CD4-positive, alpha-beta T cell (primary cell): Measurements from ENCODE around the gene NPPB. TPM values are rescaled to one million over a fixed set of nuclear protein-coding genes. Genes with fewer than 3 reads are reported as not detected.

Experiments
- ATAC-seq: fragments of 200-7000 bp; cut with Tn5 transposase; one replicate; pipeline ENCODE4 v1.10.0; 2022; ENCODE audit warnings: mild to moderate bottlenecking; ENCODE audit not compliant: poor library complexity
- CTCF ChIA-PET: fragments of 350-600 bp; sonication (Branson Sonifier 250); formaldehyde crosslinking; loops from one replicate; lab custom pipeline; 2021; ENCODE audit warnings: antibody characterized with exemption, inconsistent platforms; lab: Charles Lee
- POLR2A ChIA-PET: fragments of 350-600 bp; sonication (Branson Sonifier 250); formaldehyde crosslinking; loops from one replicate; lab custom pipeline; 2021; ENCODE audit warnings: antibody characterized with exemption, inconsistent platforms; lab: Charles Lee
- DNase-seq, 14 experiments: peaks; one replicate each; pipeline ENCODE4 v3.0.0-alpha.2; 2013 to 2020; ENCODE audit warnings: mixed read lengths in 2 of 14
- H3K27ac ChIP-seq, 2 donors: one replicate each; pipeline versions ENCODE4 v1.5.1 to v1.7.0; 2013; ENCODE audit warnings: low read length in 2 of 2, low read depth in 1 of 2, mild to moderate bottlenecking in 1 of 2
- H3K27me3 ChIP-seq, 2 experiments: 1 replicate in 1 of 2; 2 replicates in 1 of 2; pipeline versions ENCODE4 v1.6.1 to v1.7.0; 2013; ENCODE audit warnings: low read length in 2 of 2, control low read depth in 1 of 2, mild to moderate bottlenecking in 1 of 2, moderate library complexity in 1 of 2; ENCODE audit not compliant: insufficient read depth in 2 of 2, control insufficient read depth in 1 of 2
- H3K36me3 ChIP-seq: one replicate; pipeline ENCODE4 v1.6.1; 2013; ENCODE audit warnings: low read length, control low read depth; ENCODE audit not compliant: insufficient read depth
- H3K4me1 ChIP-seq: one replicate; pipeline ENCODE4 v1.6.1; 2013; ENCODE audit warnings: low read length, control low read depth; ENCODE audit not compliant: insufficient read depth
- H3K4me3 ChIP-seq: one replicate; pipeline ENCODE4 v1.5.1; 2013; ENCODE audit warnings: mild to moderate bottlenecking, low read length, moderate library complexity
- H3K9me3 ChIP-seq, 2 experiments: 1 replicate in 1 of 2; 2 replicates in 1 of 2; pipeline versions ENCODE4 v1.6.1 to v1.7.0; 2013; ENCODE audit warnings: low read length in 2 of 2, mild to moderate bottlenecking in 2 of 2, control low read depth in 1 of 2, moderate library complexity in 1 of 2; ENCODE audit not compliant: control insufficient read depth in 1 of 2, insufficient read depth in 1 of 2
- H3K27ac Mint-ChIP-seq: one replicate; pipeline ENCODE4 v1.8.0; 2020; ENCODE audit warnings: mixed read lengths
- H3K27me3 Mint-ChIP-seq: one replicate; pipeline ENCODE4 v1.8.0; 2021; ENCODE audit warnings: mixed read lengths
- H3K36me3 Mint-ChIP-seq: one replicate; pipeline ENCODE4 v1.8.0; 2021; ENCODE audit warnings: low read depth, mixed read lengths
- H3K4me1 Mint-ChIP-seq: one replicate; pipeline ENCODE4 v1.8.0; 2021; ENCODE audit warnings: low read depth, mixed read lengths
- H3K4me3 Mint-ChIP-seq: one replicate; pipeline ENCODE4 v1.8.0; 2020; ENCODE audit warnings: mild to moderate bottlenecking, mixed read lengths
- H3K9me3 Mint-ChIP-seq: one replicate; pipeline ENCODE4 v1.8.0; 2020; ENCODE audit warnings: mixed read lengths
- CTCF ChIP-seq: fragments of 200-600 bp; IDR thresholded peaks from one replicate; pipeline ENCODE4 v1.8.0; 2022; ENCODE audit warnings: antibody characterized with exemption, mild to moderate bottlenecking
- intact Hi-C, 2 experiments: fragments of 100-400 bp; cut with DNase I in 1 of 2; cut with micrococcal nuclease in 1 of 2; formaldehyde crosslinking; loops; one replicate each; pipeline versions ENCODE4 v1.15.1 to v1.9.0; 2023 to 2025; cut with DNase I, micrococcal nuclease
- total RNA-seq, 174 experiments: library from RNA in 2 of 174; stranded (reverse) in 2 of 174; gene quantifications; one replicate each; pipeline ENCODE4 v1.2.3 and lab custom pipeline; 2021 to 2026

The NPPB gene
- total RNA-seq, 2 experiments from 2014 or later: not detected

- Histone ChIP-seq H3K27ac (no peak overlapping the region), H3K36me3 (no peaks in the 10 kb centered on the region), H3K27me3 (peaks cover 4% of the 10 kb centered on the region in 2 experiments), H3K9me3 (peaks cover 0 to 5% of the 10 kb centered on the region in 2 experiments), H3K4me1 (no peaks in the 10 kb centered on the region), H3K4me3 (no peak overlapping the region)
- ATAC-seq: no peak
- Mint-ChIP-seq H3K9me3 (no peaks in the 10 kb centered on the region), H3K36me3 (no peaks in the 10 kb centered on the region), H3K4me1 (no peaks in the 10 kb centered on the region), H3K27ac (no peak overlapping the region), H3K27me3 (peaks cover 29% of the 10 kb centered on the region), H3K4me3 (no peak overlapping the region)
- DNase-seq: no peak
- ChIA-PET POLR2A (no interaction called here), CTCF (no interaction called here)
- intact Hi-C loops: no loop called here
- TF ChIP-seq CTCF: no peak
Observed at GRCh38 chr1:11874624-11875023, 15.9 kb upstream of the NPPB start.

- Mint-ChIP-seq H3K27ac (no peak overlapping the region), H3K27me3 (peaks cover 31% of the 10 kb centered on the region), H3K4me1 (no peaks in the 10 kb centered on the region), H3K9me3 (no peaks in the 10 kb centered on the region), H3K4me3 (no peak overlapping the region), H3K36me3 (no peaks in the 10 kb centered on the region)
- peaks cover 0 to 5% of the 10 kb centered on the region in 2 experiments for H3K9me3 ChIP-seq
- ChIA-PET CTCF (no interaction called here), POLR2A (no interaction called here)
- H3K27ac ChIP-seq: no peak overlapping the region
- ATAC-seq (no peak), DNase-seq (no peak)
- intact Hi-C loops: no loop called here
- no peaks in the 10 kb centered on the region for H3K36me3 ChIP-seq
- H3K4me3 ChIP-seq: no peak overlapping the region
- peaks cover 4% of the 10 kb centered on the region in 2 experiments for H3K27me3 ChIP-seq
- no peak for TF ChIP-seq CTCF
- H3K4me1 ChIP-seq: no peaks in the 10 kb centered on the region
Observed at GRCh38 chr1:11874258-11874562, 15.5 kb upstream of the NPPB start.

- DNase-seq: no peak
- Mint-ChIP-seq H3K4me3 (no peak overlapping the region), H3K4me1 (no peaks in the 10 kb centered on the region), H3K9me3 (no peaks in the 10 kb centered on the region), H3K36me3 (no peaks in the 10 kb centered on the region), H3K27ac (no peak overlapping the region), H3K27me3 (peaks cover 32% of the 10 kb centered on the region)
- Histone ChIP-seq H3K4me3 (no peak overlapping the region), H3K27ac (no peak overlapping the region), H3K27me3 (peaks cover 2 to 4% of the 10 kb centered on the region in 2 experiments), H3K36me3 (no peaks in the 10 kb centered on the region), H3K4me1 (no peaks in the 10 kb centered on the region), H3K9me3 (peaks cover 0 to 5% of the 10 kb centered on the region in 2 experiments)
- no peak for ATAC-seq
- no peak for TF ChIP-seq CTCF
- ChIA-PET CTCF (interaction anchor here (0.7 kb wide), 1 partner anchor 26 kb away, joined by 3 read pairs; the partner anchor contains the start of gene NPPA), POLR2A (no interaction called here)
- intact Hi-C loops: no loop called here
Observed at GRCh38 chr1:11873395-11874257, 14.9 kb upstream of the NPPB start.
